Measurements from ENCODE around the gene SPATA33. TPM values are rescaled to one million over a fixed set of nuclear protein-coding genes. Genes with fewer than 3 reads are reported as not detected.
"Not testable (repeated sequence)": the region's sequence is repeated elsewhere in the genome, so short reads cannot be mapped to it uniquely, and the experiment has no call there.

SPATA33 gene
- polyA plus RNA-seq, 12 donors, result 2.2 to 9.3 (median 5.2) TPM; not detected in 1

DNA sequence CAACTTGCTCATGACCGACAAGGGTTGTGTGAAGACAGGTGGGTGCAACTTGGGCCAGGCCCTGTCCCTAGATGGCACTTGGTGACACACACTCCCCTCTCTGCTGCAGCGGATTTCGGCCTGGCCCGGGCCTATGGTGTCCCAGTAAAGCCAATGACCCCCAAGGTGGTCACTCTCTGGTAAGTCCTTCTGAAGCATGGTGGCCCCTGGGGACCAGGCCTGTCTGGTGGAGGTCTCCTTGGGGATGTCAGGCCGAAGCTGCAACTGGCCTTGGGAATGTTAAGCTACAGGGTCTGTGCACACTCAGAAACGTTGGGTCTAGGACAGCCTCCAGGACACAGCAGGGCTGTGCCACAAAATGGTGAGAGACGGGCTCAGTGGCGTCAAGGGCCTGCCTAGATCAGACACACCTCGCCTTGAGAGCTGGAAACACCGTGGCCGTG, 35.7 kb downstream of the SPATA33 start:
- DNase-seq, result no peak

DNA sequence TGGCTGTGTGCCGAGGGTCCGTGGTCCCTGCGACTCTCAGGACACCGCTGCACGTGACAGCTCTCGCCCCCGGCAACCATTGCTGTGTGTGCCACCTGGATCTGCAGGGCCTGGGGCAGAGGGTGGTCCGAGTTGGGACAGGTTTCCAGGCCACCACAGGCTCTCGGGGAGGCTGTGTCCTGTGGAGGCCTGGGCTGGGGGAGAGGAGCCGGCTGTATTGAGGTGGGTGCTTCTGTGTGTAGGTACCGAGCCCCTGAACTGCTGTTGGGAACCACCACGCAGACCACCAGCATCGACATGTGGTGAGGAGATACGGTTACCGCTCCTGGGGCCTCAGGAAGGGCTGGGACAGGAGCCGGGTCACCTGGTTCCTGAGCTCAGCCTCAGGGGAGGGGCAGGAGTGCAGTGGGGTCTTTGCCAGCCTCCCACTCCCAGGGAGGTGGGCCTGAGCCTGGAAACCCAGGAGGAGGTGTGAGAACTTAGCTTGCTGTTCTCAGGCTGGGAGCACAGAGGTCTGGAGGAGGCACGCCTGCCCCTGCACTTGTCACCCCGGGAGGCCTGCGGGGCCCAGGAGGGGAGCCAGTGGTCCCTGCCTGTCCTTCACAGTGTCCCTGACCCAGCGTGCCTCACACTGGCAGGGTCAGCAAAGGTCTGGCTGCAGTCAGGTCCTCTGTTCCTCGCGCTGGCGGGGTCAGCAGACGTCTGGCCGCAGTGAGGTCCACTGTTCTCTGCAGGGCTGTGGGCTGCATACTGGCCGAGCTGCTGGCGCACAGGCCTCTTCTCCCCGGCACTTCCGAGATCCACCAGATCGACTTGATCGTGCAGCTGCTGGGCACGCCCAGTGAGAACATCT, 36.5 kb downstream of the SPATA33 start:
- no peak for DNase-seq

DNA sequence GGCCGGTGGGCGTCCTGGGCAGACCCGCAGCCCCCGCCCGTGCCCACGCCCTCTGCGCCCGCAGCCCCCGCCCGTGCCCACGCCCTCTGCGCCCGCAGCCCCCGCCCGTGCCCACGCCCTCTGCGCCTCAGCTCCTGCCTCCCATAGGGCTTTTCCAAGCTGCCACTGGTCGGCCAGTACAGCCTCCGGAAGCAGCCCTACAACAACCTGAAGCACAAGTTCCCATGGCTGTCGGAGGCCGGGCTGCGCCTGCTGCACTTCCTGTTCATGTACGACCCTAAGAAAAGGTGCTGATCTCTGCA, 37.1 kb downstream of the SPATA33 start:
- DNase-seq, result not testable (repeated sequence)

- no peak for DNase-seq
Observed at GRCh38 chr16:89695086-89695874, 37.6 kb downstream of the SPATA33 start.

- DNase-seq, result no peak
Observed at GRCh38 chr16:89695875-89696669, 38.4 kb downstream of the SPATA33 start.

GRCh38 chr16:89696670-89697128, 39.1 kb downstream of the SPATA33 start:
- no peak for DNase-seq

DNA sequence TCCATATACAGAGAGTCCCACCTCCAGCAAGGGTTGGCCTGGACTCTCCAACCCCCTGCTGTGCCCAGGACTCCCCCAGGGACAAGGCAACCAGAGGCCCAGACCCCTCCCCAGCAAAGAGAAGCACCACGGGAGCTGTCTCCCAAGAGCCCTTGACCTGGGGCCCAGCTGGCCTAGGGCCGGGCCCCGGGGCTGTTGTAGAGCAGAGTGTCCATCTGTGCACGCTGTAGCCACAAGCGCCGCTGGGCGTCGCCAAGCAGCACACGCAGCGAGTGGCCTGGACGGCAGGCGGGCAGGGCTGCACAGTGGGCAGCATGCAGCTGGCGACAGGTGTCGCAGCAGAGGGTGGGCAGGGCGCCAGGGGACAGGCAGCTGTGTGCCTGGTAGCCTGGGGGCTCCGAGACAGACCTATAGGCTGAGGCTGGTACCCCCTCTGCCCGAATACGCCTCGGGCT, 39.6 kb downstream of the SPATA33 start:
- DNase-seq, result no peak

DNA sequence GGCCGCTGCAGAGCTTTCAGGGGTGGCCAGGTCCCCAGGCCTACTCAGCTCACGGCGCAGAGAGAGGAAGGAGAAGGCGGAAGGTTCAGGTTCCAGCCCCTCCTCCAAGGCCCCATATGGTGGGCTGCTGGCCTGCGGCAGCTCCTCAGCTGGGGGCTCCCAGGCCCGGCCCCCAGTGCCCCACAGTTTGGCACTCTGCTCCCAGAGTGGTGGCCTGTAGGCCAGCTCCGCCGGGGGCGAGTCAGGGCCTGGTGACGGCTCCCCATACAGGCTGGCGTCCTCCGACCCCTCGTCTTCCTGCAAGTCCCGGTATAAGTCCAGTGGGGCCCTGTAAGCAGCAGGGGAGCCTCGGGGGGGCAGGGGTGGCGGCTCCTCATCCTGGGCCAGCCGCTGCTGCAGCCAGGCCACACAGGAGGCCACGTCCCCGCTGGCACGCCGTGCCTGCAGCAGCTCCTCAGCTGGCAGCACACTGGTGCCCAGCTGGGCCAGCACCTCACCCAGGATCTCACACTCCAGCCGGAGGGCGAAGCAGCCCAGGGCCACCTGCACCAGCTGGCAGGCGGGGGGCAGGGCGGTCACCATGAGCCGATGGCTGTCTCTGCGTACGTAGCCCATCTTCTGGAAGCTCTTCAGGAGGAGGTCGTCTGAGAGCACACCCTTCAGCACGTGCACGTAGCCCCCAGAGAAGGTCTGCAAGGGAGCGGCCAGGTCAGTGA, 40.1 kb downstream of the SPATA33 start:
- no peak for DNase-seq

GRCh38 chr16:89698717-89699116, 41.1 kb downstream of the SPATA33 start:
- DNase-seq, result not testable (repeated sequence)

DNA sequence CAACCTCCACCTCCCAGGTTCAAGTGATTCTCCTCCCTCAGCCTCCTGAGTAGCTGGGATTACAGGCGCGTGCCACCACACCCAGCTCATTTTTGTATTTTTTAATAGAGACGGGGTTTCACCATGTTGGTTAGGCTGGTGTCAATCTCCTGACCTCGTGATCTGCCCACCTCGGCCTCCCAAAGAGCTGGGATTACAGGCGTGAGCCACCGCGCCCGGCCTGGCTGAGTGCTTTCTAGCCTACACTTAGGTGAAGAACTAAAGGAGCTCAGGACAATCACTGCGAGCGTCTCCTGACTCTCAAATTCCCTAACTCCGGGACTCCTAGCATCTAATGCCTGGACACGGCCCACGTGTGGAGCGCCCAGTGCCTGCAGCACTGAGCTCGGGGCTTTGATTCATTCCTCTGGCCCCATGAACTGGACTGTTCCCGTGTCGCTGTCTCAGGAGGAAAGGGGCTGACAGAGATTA, 42.0 kb downstream of the SPATA33 start:
- not testable (repeated sequence) for DNase-seq

DNA sequence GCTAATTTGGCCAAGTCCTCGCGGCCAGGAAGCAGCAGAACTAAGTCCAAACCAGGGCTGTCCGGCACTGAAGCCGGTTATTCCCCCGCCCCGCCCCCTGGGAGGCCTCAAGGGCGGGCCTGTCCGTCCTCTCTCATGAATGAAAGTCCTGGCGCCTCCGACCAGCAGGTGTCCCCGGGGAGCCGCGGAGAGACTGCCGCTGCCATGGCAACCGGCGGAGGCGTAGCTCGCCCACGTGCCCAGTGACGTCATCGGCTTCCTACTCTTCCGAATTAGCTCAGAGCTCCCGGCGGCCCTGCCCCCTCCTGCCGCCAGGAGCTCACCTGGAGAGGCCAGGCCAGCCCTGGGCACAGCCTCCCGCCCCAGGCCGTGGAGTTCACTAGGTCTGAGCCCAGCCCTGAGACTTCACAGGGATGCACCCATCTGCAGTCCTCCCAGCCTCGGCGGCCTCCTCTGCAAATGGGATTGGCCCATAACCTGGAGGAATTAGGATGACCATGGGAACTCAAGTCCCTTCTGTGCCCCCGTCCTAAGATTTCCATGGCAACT, 42.5 kb downstream of the SPATA33 start:
- DNase-seq, result peak; percentile 89

DNA sequence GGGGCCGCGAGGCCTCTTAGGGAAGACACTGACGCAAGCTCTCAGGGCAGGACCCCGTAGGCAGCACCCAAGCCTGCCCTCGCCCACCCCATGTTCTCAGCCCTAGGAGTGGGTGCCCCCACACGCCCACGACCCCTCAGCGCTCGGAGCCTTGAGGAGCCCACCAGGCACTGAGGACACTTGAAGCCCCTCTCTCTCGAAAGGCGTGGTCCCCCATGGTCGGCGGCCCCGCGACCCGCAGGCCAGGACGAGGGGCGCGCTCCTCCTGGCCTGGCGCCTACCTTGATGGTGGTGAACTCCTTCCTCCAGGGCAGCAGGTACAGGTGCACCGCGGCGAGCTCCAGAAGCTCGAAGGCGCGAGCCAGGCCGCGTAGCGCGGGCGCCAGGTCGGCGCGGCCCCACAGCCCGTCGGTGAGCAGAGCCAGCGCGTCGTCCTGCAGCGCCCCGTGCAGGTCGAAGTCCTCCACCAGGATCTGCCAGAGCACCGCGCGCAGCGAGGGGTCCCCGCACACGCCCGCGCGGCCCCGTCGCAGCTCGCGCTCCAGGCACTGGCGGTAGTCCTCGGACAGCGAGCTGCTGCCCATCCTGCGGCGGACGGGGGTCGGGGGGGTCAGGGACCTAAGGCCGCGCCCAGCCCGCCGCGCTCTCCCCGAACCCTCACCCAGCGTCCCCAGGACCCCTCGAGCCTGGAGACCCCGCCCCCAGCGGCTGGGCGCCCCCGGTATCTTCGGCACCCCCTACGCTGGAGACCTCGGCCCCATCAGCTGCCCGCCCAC, 43.2 kb downstream of the SPATA33 start:
- DNase-seq, result no peak

DNA sequence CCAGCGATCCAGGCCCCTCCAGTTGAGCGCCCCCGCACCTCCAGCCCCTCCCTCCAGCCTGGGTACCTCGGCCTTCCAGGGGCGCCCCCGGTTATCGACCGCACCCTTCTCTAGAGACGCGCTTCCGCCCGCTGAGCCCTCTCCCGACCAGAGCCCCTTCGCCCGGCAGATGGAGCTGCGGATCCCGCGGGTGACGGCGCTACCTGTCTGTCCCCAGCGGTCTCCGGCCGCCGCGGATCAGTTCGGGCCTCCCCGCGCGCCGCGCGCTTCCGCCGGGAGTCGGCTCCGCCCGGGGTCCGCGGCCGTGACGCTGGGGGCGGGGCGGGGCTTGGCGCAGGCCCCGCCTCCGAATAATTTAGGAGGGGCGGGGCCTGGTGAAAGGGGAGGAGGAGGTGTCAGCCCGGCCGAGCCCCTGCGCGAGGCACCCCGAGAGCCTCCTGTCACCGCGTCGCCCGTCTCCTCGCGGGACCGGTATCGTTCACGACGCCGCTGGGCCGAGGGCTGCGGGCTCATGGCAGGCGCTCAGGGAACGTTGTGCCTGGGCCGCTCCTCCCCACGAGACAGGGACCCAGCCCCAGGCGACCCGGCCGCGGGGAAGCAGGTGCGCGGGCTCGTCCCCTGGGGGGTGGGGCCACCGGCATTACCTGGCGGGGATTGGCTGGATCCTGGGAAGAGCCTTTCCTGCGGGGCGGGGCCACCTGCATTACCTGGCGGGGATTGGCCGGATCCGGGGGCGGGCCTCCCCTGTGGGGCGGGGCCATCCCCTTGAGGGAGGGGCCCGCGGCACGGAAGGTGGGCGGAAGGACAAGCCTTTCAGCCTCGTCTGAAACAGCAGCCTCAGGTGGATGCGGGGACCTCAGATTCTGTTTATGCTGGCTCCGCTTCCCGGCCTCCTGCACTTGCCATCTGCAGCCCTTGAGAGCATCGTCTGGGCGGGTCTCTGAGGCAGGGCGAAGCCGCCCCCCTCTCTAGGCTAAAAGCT, 44.1 kb downstream of the SPATA33 start, which contains the start of gene SPATA2L:
TSS of gene SPATA2L (minus strand) at position 281 of the 982 bp plus-strand sequence. CDS start 473 bp downstream, outside the sequence.
- peak; percentile 70 for DNase-seq

DNA sequence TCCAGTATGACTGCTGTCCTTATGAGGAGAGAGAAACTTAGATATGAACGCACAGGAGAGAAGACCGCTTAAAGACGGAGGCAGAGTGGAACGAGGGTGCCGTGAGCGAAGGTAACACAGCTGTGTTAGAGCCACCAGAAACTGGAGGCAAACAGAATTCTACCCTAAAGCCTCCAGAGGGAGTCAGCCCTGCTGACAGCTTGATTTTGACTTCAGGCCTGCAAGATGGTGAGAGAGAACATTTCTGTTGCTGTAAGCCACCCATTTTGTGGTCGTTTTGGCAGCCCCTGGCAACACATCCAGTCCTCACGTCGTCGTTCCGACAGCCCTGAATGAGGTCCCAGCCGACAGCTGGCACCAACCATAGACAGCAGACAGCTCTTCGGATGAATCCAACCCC, 46.6 kb downstream of the SPATA33 start:
- DNase-seq, result no peak

DNA sequence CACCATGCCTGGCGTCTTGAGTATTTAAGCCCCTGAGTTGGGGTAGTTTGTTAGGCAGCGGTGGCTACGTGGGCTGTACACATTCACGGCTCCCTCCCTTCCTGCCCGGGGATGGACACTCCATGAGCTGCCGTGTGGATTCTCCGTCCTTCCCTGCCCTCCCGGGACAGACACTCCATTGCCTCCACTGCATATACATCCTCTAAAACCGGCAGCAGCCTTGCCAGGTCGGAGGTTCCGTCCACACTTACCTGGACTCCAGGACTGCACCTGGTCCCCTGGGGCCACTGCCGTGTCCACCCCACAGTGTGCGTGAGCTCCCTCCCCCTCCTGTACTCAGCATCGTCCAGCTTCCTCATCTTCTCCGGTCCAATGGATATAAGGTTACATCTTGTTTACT, 47.4 kb downstream of the SPATA33 start:
- no peak for DNase-seq

DNA sequence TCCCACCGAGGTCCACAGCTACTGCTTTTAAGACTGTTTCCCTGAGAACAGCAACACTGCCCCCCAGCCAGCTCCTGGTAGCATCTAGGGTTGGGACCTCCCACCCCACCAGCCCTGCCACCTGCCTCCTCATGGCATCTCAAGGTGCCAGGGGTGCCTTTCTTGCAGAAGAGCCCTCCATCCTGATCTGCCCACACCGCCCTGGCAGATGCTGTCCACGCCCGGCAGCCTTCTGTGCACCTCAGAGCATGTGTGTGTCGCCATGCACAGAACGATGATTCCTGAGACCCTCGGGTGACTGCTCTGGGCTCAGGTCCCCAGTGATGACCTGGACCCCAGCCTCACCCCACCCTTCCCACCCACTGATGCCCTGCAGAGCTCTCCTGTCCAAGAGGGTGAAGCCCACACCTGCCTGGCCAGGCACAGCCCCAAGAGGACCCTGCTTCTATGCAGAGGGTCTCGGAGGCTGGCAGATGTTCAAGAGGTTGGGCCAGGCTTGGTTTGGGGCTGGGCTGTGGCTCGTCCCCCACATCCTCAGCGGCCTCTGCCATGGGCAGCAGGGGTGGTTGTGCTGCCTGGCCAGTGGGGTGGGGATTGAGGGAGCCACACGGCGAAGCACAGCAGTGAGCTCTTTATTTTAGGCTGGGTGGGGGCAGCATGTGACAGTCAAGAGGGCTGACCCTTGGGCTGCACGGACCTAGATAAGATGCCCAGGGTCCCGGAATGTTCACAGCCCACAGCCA, 49.1 kb downstream of the SPATA33 start:
- no peak for DNase-seq

DNA sequence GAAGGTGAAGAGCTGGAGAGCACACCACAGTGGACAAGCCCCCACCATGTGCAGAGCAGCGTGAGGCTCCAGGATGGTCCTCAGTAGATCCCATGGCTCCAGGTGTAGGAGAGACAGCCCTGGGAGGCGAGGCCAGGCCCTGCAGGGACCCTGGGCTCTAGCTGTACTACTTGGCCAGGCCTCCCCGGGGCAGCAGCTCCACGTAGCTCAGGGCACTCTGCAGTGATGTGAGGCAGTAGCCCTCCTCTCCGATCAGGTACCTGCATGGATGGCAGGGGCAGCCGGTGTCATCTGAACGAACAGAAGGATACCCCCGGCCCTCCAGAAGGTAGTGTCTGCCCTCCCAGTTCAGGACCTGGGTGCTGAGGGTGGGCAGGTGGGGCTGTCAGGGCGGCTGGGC, 50.1 kb downstream of the SPATA33 start:
- no peak for DNase-seq

- DNase-seq, result no peak
Observed at GRCh38 chr16:89708481-89708931, 50.9 kb downstream of the SPATA33 start.

Data from muscle of arm (tissue), 12 donors.